Osteoblast (primary cell): ENCODE data around the gene OR1D5. TPM values are rescaled to one million over a fixed set of nuclear protein-coding genes. Genes with fewer than 3 reads are reported as not detected.

Experiments
- DNase-seq: peaks from one replicate; pipeline ENCODE4 v3.0.0; 2011; ENCODE audit warnings: low spot score, mixed read lengths; ENCODE audit not compliant: insufficient read length; ENCODE audit errors: missing footprints
- H2AFZ ChIP-seq: 2 replicates; pipeline ENCODE4 v1.6.0; 2011; ENCODE audit warnings: mild to moderate bottlenecking, low read length
- H3K27ac ChIP-seq: 2 replicates; pipeline ENCODE4 v1.5.1; 2011; ENCODE audit warnings: mild to moderate bottlenecking, low read depth, low read length, moderate library complexity
- H3K27me3 ChIP-seq: 2 replicates; pipeline ENCODE4 v1.6.0; 2012; ENCODE audit warnings: mild to moderate bottlenecking, control low read depth, inconsistent platforms, low read length, moderate library complexity; ENCODE audit not compliant: insufficient read depth
- H3K36me3 ChIP-seq: 2 replicates; pipeline ENCODE4 v1.5.1; 2011; ENCODE audit warnings: mild to moderate bottlenecking, low read length, control low read depth, moderate library complexity; ENCODE audit not compliant: insufficient read depth
- H3K4me1 ChIP-seq: 2 replicates; pipeline ENCODE4 v1.5.1; 2011; ENCODE audit warnings: mild to moderate bottlenecking, low read length, control low read depth, moderate library complexity; ENCODE audit not compliant: insufficient read depth
- H3K4me2 ChIP-seq: 2 replicates; pipeline ENCODE4 v1.6.0; 2011; ENCODE audit warnings: mild to moderate bottlenecking, low read length; ENCODE audit not compliant: insufficient read depth
- H3K4me3 ChIP-seq: fragments of 200-600 bp; sonication (generic); 3 replicates; pipeline ENCODE4 v1.5.1; 2012; ENCODE audit warnings: mild to moderate bottlenecking, low read length, inconsistent platforms; ENCODE audit not compliant: insufficient read depth
- H3K79me2 ChIP-seq: 2 replicates; pipeline ENCODE4 v1.6.0; 2012; ENCODE audit warnings: mild to moderate bottlenecking, low read length, control low read depth, inconsistent platforms; ENCODE audit not compliant: insufficient read depth
- H3K9me3 ChIP-seq: 2 replicates; pipeline ENCODE4 v1.5.1; 2011; ENCODE audit warnings: low read depth, low read length, control low read depth
- H4K20me1 ChIP-seq: 2 replicates; pipeline ENCODE4 v1.6.0; 2012; ENCODE audit warnings: mild to moderate bottlenecking, low read length, control low read depth; ENCODE audit not compliant: insufficient read depth
- CTCF ChIP-seq: IDR thresholded peaks from 2 replicates; pipeline ENCODE4 v1.5.1; 2011; ENCODE audit warnings: mild to moderate bottlenecking, low read depth, low read length, moderate library complexity; ENCODE audit errors: extremely low read depth
- total RNA-seq: library from RNA; depleted of rRNA; stranded (reverse); fragments of >200 nt; gene quantifications from 2 replicates; pipeline ENCODE4 v1.2.3, GENCODE V29; 2012

The OR1D5 gene
- total RNA-seq, 1 donor: not detected

GRCh38 chr17:3049705-3050295 is 13.6 kb downstream of the OR1D5 start:
- no peak for DNase-seq
- H3K79me2 ChIP-seq: no peaks in the 10 kb centered on the region
- peaks cover 4% of the 10 kb centered on the region for H3K4me1 ChIP-seq
- H3K4me3 ChIP-seq: peak overlapping the region; percentile 81
- H4K20me1 ChIP-seq: no peaks in the 10 kb centered on the region
- no peak overlapping the region for H2AFZ ChIP-seq
- peak overlapping the region; percentile 83 for H3K4me2 ChIP-seq
- H3K36me3 ChIP-seq: no peaks in the 10 kb centered on the region
- H3K27ac ChIP-seq: no peak overlapping the region
- H3K27me3 ChIP-seq: no peaks in the 10 kb centered on the region
- H3K9me3 ChIP-seq: no peaks in the 10 kb centered on the region
- TF ChIP-seq CTCF: no peak

DNA sequence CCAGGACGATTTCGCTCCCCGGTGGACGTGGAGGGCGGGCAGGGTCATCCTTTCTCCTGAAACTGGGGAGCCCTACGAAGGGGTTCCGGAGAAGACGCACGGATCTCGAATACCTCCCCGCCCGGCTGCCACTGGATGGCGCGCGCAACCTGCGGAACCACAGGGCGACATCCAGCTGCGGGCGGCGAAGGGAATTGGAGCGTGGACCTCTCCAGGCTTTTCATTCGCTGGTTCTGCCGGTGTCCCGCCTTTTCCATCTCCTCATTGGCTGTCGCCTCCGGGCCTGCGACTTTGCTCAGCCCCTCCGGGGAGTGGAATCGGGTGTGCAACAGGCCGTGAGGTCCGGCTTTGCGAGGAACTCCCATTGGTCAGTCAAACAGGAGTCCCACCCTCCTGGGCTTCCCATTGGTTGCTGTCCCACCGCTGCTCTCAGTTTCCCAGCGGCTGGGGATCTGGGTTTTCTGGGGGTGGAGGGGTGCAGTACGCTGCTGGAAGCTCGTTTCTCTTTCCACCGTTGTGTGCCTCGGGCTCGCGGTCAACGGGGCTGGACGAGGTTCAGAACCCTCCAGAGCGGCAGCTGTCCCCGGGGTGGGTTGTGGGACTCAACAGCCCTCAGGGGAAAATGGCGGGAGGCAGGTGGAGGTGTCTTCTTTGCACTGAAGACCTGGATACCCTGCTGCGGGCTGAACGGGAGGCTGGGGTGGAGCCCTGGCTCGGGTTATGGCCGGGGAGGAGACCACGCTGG is 14.5 kb downstream of the OR1D5 start:
- H3K4me1 ChIP-seq: peaks cover 4% of the 10 kb centered on the region
- peak overlapping the region; percentile 50 for H3K27ac ChIP-seq
- H4K20me1 ChIP-seq: no peaks in the 10 kb centered on the region
- H3K4me2 ChIP-seq: peak overlapping the region; percentile 83
- no peaks in the 10 kb centered on the region for H3K79me2 ChIP-seq
- peaks cover 1% of the 10 kb centered on the region for H3K9me3 ChIP-seq
- no peaks in the 10 kb centered on the region for H3K36me3 ChIP-seq
- peak overlapping the region; percentile 97 for H2AFZ ChIP-seq
- TF ChIP-seq CTCF: peak; percentile 69
- DNase-seq: peak; percentile 97
- H3K27me3 ChIP-seq: no peaks in the 10 kb centered on the region
- H3K4me3 ChIP-seq: peak overlapping the region; percentile 81

DNA sequence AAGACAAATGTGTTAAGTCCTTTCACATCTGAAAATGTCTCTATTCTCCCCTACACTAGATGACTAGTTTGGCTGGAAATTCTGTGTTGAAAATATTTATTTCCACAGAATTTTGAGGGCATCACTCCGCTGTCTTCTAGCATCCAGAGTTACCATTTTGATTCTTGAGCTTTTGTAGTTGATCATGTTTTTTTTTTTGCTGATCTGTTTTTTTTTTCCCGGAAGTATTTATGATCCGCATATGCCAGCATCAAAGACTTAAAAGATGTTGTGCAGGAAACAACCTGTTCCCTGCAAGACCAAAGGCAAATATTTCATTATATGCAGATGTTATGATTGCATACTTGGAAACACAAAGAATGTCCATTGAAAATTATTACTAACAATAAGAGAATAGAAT is 16.7 kb downstream of the OR1D5 start:
- Histone ChIP-seq H3K27me3 (no peaks in the 10 kb centered on the region), H3K79me2 (no peaks in the 10 kb centered on the region), H3K4me1 (peaks cover 4% of the 10 kb centered on the region), H4K20me1 (no peaks in the 10 kb centered on the region), H3K4me3 (no peak overlapping the region), H3K36me3 (no peaks in the 10 kb centered on the region), H3K27ac (no peak overlapping the region), H3K4me2 (no peak overlapping the region), H2AFZ (no peak overlapping the region), H3K9me3 (peaks cover 3% of the 10 kb centered on the region)
- TF ChIP-seq CTCF: no peak
- no peak for DNase-seq

GRCh38 chr17:3043737-3044365 is 19.6 kb downstream of the OR1D5 start:
- no peak overlapping the region for H2AFZ ChIP-seq
- no peaks in the 10 kb centered on the region for H3K36me3 ChIP-seq
- peaks cover 3% of the 10 kb centered on the region for H3K9me3 ChIP-seq
- no peaks in the 10 kb centered on the region for H4K20me1 ChIP-seq
- H3K27ac ChIP-seq: no peak overlapping the region
- H3K4me2 ChIP-seq: no peak overlapping the region
- DNase-seq: no peak
- H3K27me3 ChIP-seq: no peaks in the 10 kb centered on the region
- no peak overlapping the region for H3K4me3 ChIP-seq
- H3K79me2 ChIP-seq: no peaks in the 10 kb centered on the region
- H3K4me1 ChIP-seq: no peaks in the 10 kb centered on the region
- peak; percentile 19 for TF ChIP-seq CTCF
